GOT3 (cell line): Measurements from ENCODE around the gene OR4C12.
"Not testable (repeated sequence)": the region's sequence is repeated elsewhere in the genome, so short reads cannot be mapped to it uniquely, and the experiment has no call there.

Experiments
- DNase-seq: peaks from one replicate; lab custom pipeline; 2025; ENCODE audit warnings: mixed read lengths; lab: John Stamatoyannopoulos, UW

OR4C12 gene

DNA sequence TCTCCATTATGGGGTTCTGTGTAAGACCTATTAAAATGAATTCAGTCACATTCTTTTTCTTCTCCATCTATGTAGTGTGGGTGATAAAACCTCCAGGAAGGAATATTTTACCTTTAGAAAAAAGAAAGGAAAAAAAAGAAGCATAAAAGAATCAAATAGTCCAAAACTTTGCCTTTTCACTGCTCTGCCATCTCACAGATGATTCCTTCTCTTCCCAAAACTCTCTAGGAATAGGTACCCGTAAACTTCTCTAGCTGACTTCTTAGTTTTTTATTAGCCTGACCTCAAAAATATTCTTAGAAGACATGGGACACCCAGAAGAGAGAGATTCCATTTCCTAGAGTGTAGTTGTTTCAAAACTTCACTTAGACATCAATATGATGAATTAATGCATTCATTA lies at the start of gene OR4C12:
TSS of gene OR4C12 (minus strand) at position 101 of the 400 bp plus-strand sequence. CDS start at position 67, 34 bp downstream.
- DNase-seq, result not testable (repeated sequence)

DNA sequence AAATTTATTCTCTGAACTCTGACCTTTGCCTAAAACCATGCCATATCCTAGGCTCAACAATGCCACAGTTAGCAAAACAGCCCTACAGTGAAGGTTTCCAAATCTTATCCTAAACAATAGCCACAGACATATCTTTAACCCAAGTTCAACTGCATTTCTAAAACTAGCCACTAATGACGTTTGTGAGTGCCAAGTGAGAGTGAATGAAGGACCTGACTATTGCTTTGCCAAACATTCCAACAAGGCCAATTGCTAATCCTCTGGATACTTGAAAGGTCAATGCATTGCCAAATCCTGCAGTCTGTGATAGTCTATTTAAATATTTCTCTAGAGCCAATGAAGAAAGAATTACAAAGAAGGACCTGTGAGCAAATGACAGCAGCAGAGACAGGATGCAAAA lies 47.9 kb upstream of the OR4C12 start:
- DNase-seq, result no peak

DNA sequence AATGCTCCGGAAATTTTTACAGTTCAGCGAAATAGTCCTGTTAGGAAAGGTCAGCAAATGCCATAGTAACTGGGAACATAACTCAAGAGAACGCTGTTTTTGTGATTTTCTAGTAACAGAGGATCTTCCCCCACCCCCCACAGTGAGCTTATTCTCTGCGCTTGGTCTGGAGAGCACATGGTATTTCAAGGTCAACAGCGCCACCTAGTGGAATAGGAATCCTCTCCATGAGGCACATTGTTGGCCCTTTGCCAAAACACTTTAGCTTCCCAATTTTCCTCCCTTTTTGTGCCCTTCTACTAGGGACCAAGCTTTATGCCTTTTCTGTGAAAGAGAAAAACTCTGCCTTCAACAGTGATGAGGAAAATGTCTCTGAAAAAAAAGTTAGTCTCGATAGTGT lies 13.2 kb upstream of the OR4C12 start:
- DNase-seq, result no peak

DNA sequence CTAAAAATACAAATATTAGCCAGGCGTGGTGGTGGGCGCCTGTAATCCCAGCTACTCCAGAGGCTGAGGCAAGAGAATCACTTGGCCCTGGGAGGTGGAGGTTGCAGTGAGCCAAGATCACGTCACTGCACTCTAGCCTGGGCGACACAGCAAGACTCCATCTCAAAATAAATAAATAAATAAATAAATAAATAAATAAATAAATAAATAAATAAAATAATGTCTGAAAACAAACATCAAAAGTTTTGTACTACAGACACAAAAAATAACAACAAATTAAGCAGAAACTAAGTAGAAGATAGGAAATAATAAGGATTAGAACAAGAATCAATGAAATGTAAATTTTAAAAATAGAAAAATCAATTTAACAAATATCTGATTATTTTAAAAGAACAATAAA lies 8.9 kb downstream of the OR4C12 start:
- DNase-seq, result not testable (repeated sequence)

DNA sequence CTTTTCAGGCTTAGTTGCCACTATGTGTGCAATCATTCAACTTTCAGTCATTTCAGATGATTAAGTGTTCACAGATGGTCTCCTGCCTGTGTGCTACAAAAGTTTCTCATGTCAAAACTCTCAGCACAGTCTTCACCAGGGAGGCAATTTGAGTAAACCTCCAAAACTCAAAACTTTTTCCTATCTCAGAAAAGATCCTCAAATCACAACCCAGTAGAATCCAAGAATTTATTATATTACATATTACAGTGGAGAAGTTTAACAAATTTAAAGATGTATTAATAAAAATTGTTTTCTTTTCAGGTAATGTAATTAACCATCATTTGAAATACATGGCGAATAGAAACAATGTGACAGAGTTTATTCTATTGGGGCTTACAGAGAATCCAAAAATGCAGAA lies 30.2 kb downstream of the OR4C12 start, which contains the start of gene OR4C13:
TSS of gene OR4C13 (plus strand) at position 301 of the 400 bp plus-strand sequence. CDS start at position 333, 32 bp downstream.
- no peak for DNase-seq

DNA sequence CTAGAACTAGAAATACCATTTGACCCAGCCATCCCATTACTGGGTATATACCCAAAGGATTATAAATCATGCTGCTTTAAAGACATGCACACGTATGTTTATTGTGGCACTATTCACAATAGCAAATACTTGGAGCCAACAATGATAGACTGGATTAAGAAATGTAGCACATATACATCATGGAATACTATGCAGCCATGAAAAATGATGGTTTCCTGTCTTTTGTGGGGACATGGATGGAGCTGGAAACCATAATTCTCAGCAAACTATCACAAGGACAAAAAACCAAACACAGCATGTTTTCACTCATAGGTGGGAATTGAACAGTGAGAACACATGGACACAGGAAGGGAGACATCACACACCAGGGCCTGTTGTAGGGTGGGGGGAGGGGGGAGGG lies 33.6 kb downstream of the OR4C12 start:
- not testable (repeated sequence) for DNase-seq
